ENCODE measurements around the gene GPR37L1. TPM values are rescaled to one million over a fixed set of nuclear protein-coding genes. Genes with fewer than 3 reads are reported as not detected.

Gene GPR37L1
- total RNA-seq, 6 donors from 2014 or later, result under 0.01 to 0.07 (median 0.03) TPM; not detected in 3

DNA sequence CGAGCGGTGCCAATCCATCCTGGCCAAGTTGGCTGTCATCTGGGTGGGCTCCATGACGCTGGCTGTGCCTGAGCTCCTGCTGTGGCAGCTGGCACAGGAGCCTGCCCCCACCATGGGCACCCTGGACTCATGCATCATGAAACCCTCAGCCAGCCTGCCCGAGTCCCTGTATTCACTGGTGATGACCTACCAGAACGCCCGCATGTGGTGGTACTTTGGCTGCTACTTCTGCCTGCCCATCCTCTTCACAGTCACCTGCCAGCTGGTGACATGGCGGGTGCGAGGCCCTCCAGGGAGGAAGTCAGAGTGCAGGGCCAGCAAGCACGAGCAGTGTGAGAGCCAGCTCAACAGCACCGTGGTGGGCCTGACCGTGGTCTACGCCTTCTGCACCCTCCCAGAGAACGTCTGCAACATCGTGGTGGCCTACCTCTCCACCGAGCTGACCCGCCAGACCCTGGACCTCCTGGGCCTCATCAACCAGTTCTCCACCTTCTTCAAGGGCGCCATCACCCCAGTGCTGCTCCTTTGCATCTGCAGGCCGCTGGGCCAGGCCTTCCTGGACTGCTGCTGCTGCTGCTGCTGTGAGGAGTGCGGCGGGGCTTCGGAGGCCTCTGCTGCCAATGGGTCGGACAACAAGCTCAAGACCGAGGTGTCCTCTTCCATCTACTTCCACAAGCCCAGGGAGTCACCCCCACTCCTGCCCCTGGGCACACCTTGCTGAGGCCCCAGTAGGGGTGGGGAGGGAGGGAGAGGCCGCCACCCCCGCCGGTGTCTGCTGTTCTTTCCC is 5.3 kb downstream of the GPR37L1 start:
- H3K27ac ChIP-seq, result no peak overlapping the region
- H3K36me3 ChIP-seq, result peaks cover 0 to 11% (median 6%) of the 10 kb centered on the region in 4 donors

DNA sequence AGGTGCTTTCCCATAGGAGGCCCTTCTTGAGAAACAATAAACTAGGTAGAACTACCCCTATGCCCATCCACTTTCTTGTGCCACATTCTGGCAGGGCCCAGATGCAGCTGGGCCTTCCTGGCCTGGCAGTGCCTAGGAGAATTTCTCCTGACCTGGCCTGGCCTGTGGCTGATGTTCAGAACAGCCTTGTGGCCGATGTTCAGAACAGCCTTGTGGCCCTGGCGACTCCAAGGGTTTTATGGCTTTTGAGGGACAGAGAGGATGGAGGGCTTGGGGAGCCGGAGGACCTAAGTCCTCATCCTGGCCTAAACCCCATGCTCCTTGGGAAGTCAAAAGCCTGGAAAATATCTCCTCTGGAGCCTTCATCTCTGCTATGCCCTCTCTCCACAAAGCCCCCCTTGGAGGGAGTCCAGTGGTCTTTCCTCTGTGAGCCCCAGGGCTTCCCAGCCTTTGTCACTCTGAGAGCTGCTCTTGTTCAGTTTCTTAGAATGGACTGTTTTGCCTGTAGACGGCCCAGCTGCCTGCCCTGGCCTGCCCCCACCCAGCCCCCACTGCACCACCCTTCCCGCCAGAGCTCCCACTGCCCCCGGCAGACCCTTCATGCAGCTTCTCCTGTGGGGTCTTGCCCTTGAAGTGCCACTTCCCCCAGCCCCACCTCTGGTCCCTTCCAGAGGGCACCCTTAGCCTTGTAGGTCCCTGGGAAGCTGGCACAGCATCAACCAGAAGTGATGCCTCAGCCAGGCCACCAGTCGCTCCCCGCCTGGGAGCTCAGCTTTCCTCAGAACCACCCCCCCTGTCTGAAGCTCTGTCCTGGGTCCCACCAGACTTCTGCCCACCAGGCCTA is 7.0 kb downstream of the GPR37L1 start:
- WGBS, 2 donors, result 66 to 87% methylated on average over 6 to 7 of the region's 8 CpGs
- Histone ChIP-seq H3K27me3 (no peaks in the 10 kb centered on the region), H3K36me3 (peaks cover 4 to 27% (median 22%) of the 10 kb centered on the region in 4 donors), H3K27ac (peak overlapping the region in 2 of 4 donors; percentile 45 to 83), H3K4me1 (peaks cover 27 to 37% (median 28%) of the 10 kb centered on the region in 4 donors), H3K9me3 (no peaks in the 10 kb centered on the region), H3K4me3 (no peak overlapping the region)
- TF ChIP-seq EP300 (IDR thresholded peaks at IDR 0.05), result no peak
- no peak for TF ChIP-seq POLR2A (IDR thresholded peaks at IDR 0.05)
- TF ChIP-seq, protein P1, sequence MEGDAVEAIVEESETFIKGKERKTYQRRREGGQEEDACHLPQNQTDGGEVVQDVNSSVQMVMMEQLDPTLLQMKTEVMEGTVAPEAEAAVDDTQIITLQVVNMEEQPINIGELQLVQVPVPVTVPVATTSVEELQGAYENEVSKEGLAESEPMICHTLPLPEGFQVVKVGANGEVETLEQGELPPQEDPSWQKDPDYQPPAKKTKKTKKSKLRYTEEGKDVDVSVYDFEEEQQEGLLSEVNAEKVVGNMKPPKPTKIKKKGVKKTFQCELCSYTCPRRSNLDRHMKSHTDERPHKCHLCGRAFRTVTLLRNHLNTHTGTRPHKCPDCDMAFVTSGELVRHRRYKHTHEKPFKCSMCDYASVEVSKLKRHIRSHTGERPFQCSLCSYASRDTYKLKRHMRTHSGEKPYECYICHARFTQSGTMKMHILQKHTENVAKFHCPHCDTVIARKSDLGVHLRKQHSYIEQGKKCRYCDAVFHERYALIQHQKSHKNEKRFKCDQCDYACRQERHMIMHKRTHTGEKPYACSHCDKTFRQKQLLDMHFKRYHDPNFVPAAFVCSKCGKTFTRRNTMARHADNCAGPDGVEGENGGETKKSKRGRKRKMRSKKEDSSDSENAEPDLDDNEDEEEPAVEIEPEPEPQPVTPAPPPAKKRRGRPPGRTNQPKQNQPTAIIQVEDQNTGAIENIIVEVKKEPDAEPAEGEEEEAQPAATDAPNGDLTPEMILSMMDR (IDR thresholded peaks at IDR 0.05), result no peak
- no peak for TF ChIP-seq POLR2AphosphoS5 (IDR thresholded peaks at IDR 0.05)
- ATAC-seq (ENCODE audit: low FRiP score in 2 of 2) (no peak), DNase-seq (no peak)

More for the DNA sequence above, 5.3 kb downstream of the GPR37L1 start:
- Histone ChIP-seq H3K27me3 (no peaks in the 10 kb centered on the region), H3K4me3 (no peak overlapping the region), H3K9me3 (no peaks in the 10 kb centered on the region), H3K4me1 (peaks cover 16 to 26% (median 19%) of the 10 kb centered on the region in 4 donors)
- TF ChIP-seq EP300 (IDR thresholded peaks at IDR 0.05), result no peak
- TF ChIP-seq POLR2AphosphoS5 (IDR thresholded peaks at IDR 0.05), result no peak
- TF ChIP-seq POLR2A (IDR thresholded peaks at IDR 0.05), result no peak
- TF ChIP-seq, protein P1 (IDR thresholded peaks at IDR 0.05), result no peak
- ATAC-seq (ENCODE audit: low FRiP score in 2 of 2) (no peak), DNase-seq (peak in 1 of 2 donors; percentile 74)
- 96 to 98% methylated on average over 17 to 26 of the region's 26 CpGs for WGBS, 2 donors

DNA sequence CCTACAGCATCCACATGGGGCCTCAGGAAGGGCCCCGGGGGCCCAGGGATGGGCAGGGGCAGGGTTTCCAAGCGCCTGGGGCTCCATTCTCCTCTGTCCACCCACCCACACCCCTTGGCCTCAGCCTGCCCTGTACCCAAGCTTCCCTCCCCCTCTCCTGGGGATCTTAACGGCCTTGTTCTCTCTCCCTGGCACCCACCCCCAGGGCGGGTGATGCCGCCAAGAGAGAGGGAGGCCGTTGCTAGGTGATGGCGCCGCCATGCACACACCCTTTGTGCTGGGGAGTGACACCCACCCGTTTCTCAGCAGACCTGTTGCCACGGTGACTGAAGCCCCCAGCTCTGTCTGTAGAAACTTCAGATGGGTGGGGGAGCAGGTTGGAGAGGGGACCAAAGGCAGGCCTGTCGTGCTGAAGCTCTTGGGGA is 7.6 kb downstream of the GPR37L1 start:
- 47 to 59% methylated on average over 6 to 10 of the region's 11 CpGs for WGBS, 2 donors
- peak overlapping the region in 2 of 4 donors; percentile 45 to 83 for H3K27ac ChIP-seq
- DNase-seq, result peak in 1 of 2 donors; percentile 60
- H3K4me1 ChIP-seq, result peaks cover 27 to 37% (median 30%) of the 10 kb centered on the region in 4 donors
- ATAC-seq (ENCODE audit: low FRiP score in 2 of 2), result no peak
- no peaks in the 10 kb centered on the region for H3K9me3 ChIP-seq
- TF ChIP-seq POLR2A (IDR thresholded peaks at IDR 0.05), result no peak
- TF ChIP-seq EP300 (IDR thresholded peaks at IDR 0.05), result no peak
- TF ChIP-seq, protein P1 (IDR thresholded peaks at IDR 0.05), result no peak
- TF ChIP-seq POLR2AphosphoS5 (IDR thresholded peaks at IDR 0.05), result no peak
- peaks cover 4 to 31% (median 27%) of the 10 kb centered on the region in 4 donors for H3K36me3 ChIP-seq
- no peaks in the 10 kb centered on the region for H3K27me3 ChIP-seq
- no peak overlapping the region for H3K4me3 ChIP-seq

DNA sequence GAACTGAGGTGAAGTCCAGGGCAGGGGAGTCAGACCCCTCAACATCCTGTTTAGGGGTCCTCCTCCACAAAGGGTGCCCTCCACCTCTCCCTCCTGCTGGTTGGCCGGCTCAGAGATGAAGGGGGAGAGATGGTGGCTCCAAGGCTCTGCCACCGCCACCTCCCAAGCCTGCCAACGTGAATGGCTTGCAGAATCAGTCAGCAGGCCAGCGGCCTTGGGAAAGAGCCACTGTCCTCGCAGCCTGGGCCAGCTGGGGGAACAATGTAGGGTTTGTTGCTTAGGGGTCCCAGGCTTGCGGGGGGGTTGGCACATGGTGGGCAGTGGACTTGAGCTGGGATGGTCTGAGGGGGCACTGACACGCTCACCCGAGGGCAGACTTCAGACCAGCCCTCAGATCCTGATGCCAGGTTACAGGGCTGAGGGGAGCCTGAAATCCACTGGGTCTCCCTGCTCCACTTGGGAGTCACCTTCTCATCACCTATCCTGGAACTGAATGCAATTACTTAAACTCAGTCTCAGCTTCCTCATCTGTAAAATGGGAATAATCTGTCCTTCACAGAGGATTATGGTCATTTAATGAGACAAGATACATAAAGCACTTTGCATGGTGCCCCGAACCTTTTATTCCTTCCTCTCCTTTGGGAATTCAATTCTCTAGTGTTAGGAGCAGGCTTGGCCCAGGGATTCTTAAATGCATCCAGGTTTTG is 8.3 kb downstream of the GPR37L1 start:
- Histone ChIP-seq H3K36me3 (peaks cover 4 to 37% (median 32%) of the 10 kb centered on the region in 4 donors), H3K27me3 (no peaks in the 10 kb centered on the region), H3K4me1 (peaks cover 27 to 37% (median 30%) of the 10 kb centered on the region in 4 donors), H3K9me3 (no peaks in the 10 kb centered on the region), H3K4me3 (no peak overlapping the region), H3K27ac (peak overlapping the region; percentile 83 to 89 (median 88))
- no peak for TF ChIP-seq POLR2AphosphoS5 (IDR thresholded peaks at IDR 0.05)
- TF ChIP-seq, protein P1 (IDR thresholded peaks at IDR 0.05), result no peak
- DNase-seq, result no peak
- 64 to 83% methylated on average over 3 to 7 of the region's 9 CpGs for WGBS, 2 donors
- ATAC-seq (ENCODE audit: low FRiP score in 2 of 2), result no peak
